ENCODE data around the gene TMED8. TPM values are rescaled to one million over a fixed set of nuclear protein-coding genes. Genes with fewer than 3 reads are reported as not detected.

TMED8 gene
- total RNA-seq, 1 experiment from 2014 or later: 42.6 TPM

Other genes with a start within 250 kb of the TMED8 start
- not detected in 2 replicates for gene ZDHHC22, start 235.3 kb downstream of the TMED8 start, total RNA-seq (2021)
- 2.1 and 2.2 TPM in 2 replicates for gene TMEM63C, start 195.3 kb downstream of the TMED8 start, total RNA-seq (2021)
- not detected in 2 replicates for gene NGB, start 105.9 kb downstream of the TMED8 start, total RNA-seq (2021)
- 96.5 and 109 TPM in 2 replicates for gene POMT2, start 56.2 kb downstream of the TMED8 start, total RNA-seq (2021)
- 135 and 195 TPM in 2 replicates for gene GSTZ1, start 56.1 kb downstream of the TMED8 start, total RNA-seq (2021)
- gene SAMD15, start 285 bp upstream of the TMED8 start, total RNA-seq (2021): 4.8 and 7.8 TPM in 2 replicates
- gene NOXRED1, start 46.4 kb upstream of the TMED8 start, total RNA-seq (2021): 2.0 and 2.1 TPM in 2 replicates
- 46.1 and 54.5 TPM in 2 replicates for gene VIPAS39, start 80.5 kb upstream of the TMED8 start, total RNA-seq (2021)
- 448 and 674 TPM in 2 replicates for gene AHSA1, start 81.0 kb upstream of the TMED8 start, total RNA-seq (2021)
- 0.20 TPM in 1 of 2 replicates, not detected in the other for gene ISM2, start 121.7 kb upstream of the TMED8 start, total RNA-seq (2021)
- gene SPTLC2, start 239.5 kb upstream of the TMED8 start, total RNA-seq (2021): 68.4 and 81.7 TPM in 2 replicates

All from PC-9 (cell line).